Activated CD8-positive, alpha-beta T cell treated with anti-CD3 and anti-CD28 coated beads for 36 hours (primary cell): ENCODE data around the gene CRK. TPM values are rescaled to one million over a fixed set of nuclear protein-coding genes. Genes with fewer than 3 reads are reported as not detected.
A peak's percentile ranks its signal among the peaks of the same experiment; 100 is the strongest.

Experiments
- ATAC-seq: fragments of 200-7000 bp; cut with Tn5 transposase; one replicate; pipeline ENCODE4 v1.10.0; 2021; ENCODE audit warnings: mild to moderate bottlenecking, moderate library complexity
- CTCF ChIA-PET: fragments of 350-600 bp; sonication (Branson Sonifier 250); formaldehyde crosslinking; loops from one replicate; lab custom pipeline; 2021; ENCODE audit warnings: antibody characterized with exemption; lab: Charles Lee
- POLR2A ChIA-PET: fragments of 350-600 bp; sonication (Branson Sonifier 250); formaldehyde crosslinking; loops from one replicate; lab custom pipeline; 2021; ENCODE audit warnings: antibody characterized with exemption; lab: Charles Lee
- DNase-seq: peaks from one replicate; pipeline ENCODE4 v3.0.0-alpha.2; 2020
- H3K27ac Mint-ChIP-seq: one replicate; pipeline ENCODE4 v1.8.0; 2021; ENCODE audit warnings: mild to moderate bottlenecking, mixed read lengths
- H3K27me3 Mint-ChIP-seq: one replicate; pipeline ENCODE4 v1.8.0; 2021; ENCODE audit warnings: mixed read lengths
- H3K36me3 Mint-ChIP-seq: one replicate; pipeline ENCODE4 v1.8.0; 2021; ENCODE audit warnings: low read depth, mixed read lengths
- H3K4me1 Mint-ChIP-seq: one replicate; pipeline ENCODE4 v1.8.0; 2021; ENCODE audit warnings: low read depth, mixed read lengths
- H3K4me3 Mint-ChIP-seq: one replicate; pipeline ENCODE4 v1.8.0; 2021; ENCODE audit warnings: mild to moderate bottlenecking, moderate library complexity, mixed read lengths
- H3K9me3 Mint-ChIP-seq: one replicate; pipeline ENCODE4 v1.8.0; 2021; ENCODE audit warnings: mixed read lengths
- intact Hi-C: fragments of 100-400 bp; cut with micrococcal nuclease; formaldehyde crosslinking; loops from one replicate; pipeline ENCODE4 v1.10.0; 2022
- total RNA-seq, 2 experiments: library from RNA; stranded (reverse); gene quantifications; one replicate each; pipeline ENCODE4 v1.2.3, GENCODE V29; 2021
- TF ChIP-seq, protein P1 (sequence below): fragments of 200-600 bp; IDR thresholded peaks from one replicate; pipeline ENCODE4 v1.8.0; 2022; ENCODE audit warnings: antibody characterized with exemption, mild to moderate bottlenecking

The CRK gene
- total RNA-seq, 2 experiments from 2014 or later, result 12.1 to 12.9 TPM

DNA sequence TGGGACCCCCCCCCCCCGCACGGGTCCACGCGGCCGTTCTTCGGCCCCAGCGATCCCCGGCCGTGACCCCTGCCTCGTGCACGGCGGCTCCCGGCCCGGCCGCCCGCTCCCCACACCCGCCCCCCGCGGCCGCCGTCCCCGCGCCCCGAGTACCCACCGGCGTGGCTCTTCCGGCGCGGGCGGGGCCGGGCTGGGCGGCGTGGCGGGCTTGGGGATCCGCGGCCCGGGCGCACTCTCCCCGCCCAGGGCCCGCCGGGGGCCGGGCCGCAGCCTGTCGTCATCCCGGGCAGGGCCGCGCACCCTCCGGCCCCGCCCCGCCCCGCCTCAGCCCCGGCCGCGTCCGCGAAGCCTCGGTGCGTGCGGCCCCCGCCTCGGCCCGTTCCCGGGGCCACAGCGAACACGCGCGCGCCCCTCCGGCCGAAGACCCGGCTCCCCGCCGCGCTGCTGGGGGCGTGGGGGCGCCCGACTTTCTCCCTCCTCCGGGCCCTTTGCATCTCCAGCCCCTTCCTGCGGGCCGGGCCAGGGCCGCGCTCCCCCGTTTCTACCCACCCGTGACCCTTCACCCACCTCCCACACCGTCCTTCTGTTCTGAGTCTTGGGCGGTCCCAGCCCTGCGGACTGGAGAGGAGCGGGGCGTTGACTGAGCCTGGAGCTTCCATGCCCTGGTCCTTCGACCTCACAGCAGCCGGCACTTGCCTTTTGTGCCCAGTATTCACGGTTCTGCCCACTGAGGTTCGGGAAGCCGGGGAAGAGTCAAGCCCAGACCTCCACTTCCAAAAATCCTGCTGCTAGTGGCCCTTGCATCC lies 35.6 kb upstream of the CRK start:
- ChIA-PET CTCF (interaction anchor here (1.4 to 1.6 kb wide), 4 partner anchors 25 to 158 kb away, joined by 3 to 5 read pairs (median 4); partner anchors contain the start of genes INPP5K and RILP), POLR2A (no interaction called here)
- peak overlapping the region; percentile 81 for H3K4me3 Mint-ChIP-seq
- peaks cover 4% of the 10 kb centered on the region for H3K27me3 Mint-ChIP-seq
- peak overlapping the region; percentile 72 for H3K27ac Mint-ChIP-seq
- TF ChIP-seq, protein P1, sequence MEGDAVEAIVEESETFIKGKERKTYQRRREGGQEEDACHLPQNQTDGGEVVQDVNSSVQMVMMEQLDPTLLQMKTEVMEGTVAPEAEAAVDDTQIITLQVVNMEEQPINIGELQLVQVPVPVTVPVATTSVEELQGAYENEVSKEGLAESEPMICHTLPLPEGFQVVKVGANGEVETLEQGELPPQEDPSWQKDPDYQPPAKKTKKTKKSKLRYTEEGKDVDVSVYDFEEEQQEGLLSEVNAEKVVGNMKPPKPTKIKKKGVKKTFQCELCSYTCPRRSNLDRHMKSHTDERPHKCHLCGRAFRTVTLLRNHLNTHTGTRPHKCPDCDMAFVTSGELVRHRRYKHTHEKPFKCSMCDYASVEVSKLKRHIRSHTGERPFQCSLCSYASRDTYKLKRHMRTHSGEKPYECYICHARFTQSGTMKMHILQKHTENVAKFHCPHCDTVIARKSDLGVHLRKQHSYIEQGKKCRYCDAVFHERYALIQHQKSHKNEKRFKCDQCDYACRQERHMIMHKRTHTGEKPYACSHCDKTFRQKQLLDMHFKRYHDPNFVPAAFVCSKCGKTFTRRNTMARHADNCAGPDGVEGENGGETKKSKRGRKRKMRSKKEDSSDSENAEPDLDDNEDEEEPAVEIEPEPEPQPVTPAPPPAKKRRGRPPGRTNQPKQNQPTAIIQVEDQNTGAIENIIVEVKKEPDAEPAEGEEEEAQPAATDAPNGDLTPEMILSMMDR, result no peak
- peaks cover 18% of the 10 kb centered on the region for H3K4me1 Mint-ChIP-seq
- no peaks in the 10 kb centered on the region for H3K9me3 Mint-ChIP-seq
- intact Hi-C loops, result no loop called here
- H3K36me3 Mint-ChIP-seq, result no peaks in the 10 kb centered on the region
- no peak for DNase-seq
- peak; percentile 55 for ATAC-seq

DNA sequence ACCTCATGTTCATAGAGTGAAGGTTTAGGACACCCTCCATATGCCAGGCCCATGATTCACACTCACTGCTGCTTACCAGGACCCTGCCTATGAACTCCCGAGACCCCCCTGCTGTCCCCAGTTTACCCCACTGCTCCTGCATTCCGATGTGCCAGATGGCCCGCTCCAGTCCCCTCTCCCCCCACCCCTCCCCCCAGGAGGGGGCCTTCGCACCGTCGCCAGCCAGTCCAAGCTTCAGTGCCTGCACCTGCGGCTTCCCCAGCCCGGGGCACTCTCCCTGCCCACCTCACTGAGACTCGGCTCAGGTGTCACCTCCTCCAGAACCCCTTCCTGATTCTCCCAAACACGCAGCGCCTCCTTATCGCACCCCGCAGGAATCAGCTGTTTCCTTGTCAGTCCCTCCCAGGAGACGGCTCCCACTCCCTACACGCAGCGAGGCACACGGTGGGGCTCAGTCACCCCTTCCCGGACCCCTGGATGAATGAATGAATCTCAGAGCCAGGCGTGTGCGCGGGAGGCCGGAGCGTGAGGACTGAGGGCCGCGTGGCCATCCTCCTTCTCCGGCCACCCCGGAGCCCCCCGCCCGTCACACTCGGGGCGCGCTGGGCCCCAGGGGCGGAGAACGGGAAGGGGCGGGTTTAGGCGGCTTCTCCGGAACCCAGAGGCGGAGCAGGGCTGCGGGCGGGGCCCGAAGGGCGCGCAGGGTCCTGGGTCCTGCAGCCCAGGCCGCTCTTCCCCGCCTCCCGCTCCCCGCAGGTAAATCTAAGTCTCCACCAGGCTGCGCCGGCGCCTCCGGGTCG lies 34.8 kb upstream of the CRK start:
- TF ChIP-seq, protein P1, result no peak
- Mint-ChIP-seq H3K4me3 (peak overlapping the region; percentile 81), H3K36me3 (no peaks in the 10 kb centered on the region), H3K27me3 (peaks cover 4% of the 10 kb centered on the region), H3K4me1 (peaks cover 18% of the 10 kb centered on the region), H3K27ac (no peak overlapping the region), H3K9me3 (no peaks in the 10 kb centered on the region)
- ATAC-seq (peak; percentile 63), DNase-seq (peak; percentile 76)
- ChIA-PET CTCF (interaction anchor here (1.4 kb wide), 1 partner anchor 84 kb away, joined by 3 read pairs; no protein-coding TSS in a partner anchor), POLR2A (interaction anchor here (0.6 to 0.8 kb wide), 2 partner anchors 26 to 73 kb away, joined by 3 read pairs; partner anchors contain the start of gene INPP5K)
- intact Hi-C loops, result no loop called here

DNA sequence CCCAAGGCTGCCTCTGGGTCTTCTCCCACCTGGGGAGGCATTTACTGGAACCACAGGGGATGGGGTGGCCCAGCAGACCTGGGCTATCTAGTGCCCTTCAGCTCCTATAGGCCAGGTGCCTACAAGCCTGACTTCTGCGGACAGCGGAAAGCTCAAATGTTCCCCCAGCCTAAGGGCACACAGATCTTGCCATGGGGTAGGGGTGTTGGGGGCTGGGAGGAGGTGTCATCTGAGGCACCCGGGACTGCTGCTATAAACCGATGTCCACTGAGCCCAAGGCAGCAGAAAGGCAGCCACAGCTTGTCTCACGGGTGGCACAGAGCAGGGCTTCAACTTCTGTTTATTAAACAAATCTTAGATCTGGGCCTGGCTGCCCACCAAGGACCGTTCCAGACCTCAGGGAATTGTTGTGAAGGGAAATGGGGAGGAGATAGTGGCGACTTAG lies 32.8 kb upstream of the CRK start:
- no peaks in the 10 kb centered on the region for H3K36me3 Mint-ChIP-seq
- ChIA-PET CTCF (interaction anchor here (1.0 to 1.3 kb wide), 4 partner anchors 27 to 124 kb away, joined by 3 to 4 read pairs (median 4); partner anchors contain the start of genes INPP5K and PITPNA), POLR2A (interaction anchor here (0.9 to 2.0 kb wide), 5 partner anchors 28 to 847 kb away, joined by 3 to 7 read pairs (median 4); partner anchors contain the start of genes INPP5K, TSR1 and YWHAE)
- H3K9me3 Mint-ChIP-seq, result no peaks in the 10 kb centered on the region
- H3K4me3 Mint-ChIP-seq, result peak overlapping the region; percentile 48
- H3K4me1 Mint-ChIP-seq, result peaks cover 23% of the 10 kb centered on the region
- DNase-seq (no peak), ATAC-seq (no peak)
- no peak overlapping the region for H3K27ac Mint-ChIP-seq
- intact Hi-C loops, result no loop called here
- H3K27me3 Mint-ChIP-seq, result peaks cover 4% of the 10 kb centered on the region
- TF ChIP-seq, protein P1, result no peak

DNA sequence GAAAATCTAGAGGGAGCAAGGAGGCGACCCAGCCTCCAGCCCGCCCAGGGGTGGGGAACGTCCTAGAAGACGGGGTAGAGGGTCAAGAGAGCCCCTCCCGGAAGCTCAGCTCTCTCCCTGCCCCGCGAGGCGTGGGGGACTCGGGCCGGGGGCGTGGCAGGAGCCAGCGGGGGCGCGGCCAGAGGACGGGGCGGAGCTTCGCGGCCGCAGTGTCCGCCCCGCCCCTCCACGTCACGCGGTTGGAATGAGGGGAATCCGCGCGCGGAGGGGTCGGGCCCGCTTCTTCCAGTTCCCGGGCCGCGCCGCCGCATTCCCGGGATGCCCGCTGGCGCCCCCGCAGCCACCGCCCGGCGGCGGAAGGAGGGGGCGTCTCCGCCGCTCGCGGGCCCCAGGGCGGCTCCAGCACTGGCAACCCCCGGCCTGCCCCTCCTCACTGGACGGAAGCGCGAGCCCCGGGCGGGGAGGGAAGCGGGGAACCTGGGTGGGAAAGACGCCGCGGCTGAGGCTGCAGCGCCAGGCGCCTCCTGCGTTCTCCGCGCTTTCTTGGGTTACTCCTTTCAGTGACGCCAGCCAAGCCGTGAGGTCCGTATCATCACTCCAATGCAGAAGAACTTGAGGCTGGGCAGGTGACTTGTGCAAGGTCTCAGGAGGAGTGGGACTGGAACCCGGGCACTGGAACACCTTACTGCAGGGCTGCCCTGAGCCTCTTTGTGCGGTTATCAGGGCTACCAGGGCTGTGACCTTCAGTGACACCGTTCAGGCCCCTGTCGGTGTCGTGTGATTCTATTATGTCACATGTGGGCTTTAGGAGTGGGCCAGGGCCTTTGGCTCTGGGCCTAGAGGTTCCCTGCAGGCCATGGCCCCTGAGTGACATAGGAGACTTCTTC lies 32.1 kb upstream of the CRK start:
- Mint-ChIP-seq H3K27me3 (peaks cover 4% of the 10 kb centered on the region), H3K4me3 (peak overlapping the region; percentile 71), H3K36me3 (no peaks in the 10 kb centered on the region), H3K4me1 (peaks cover 23% of the 10 kb centered on the region), H3K9me3 (no peaks in the 10 kb centered on the region), H3K27ac (peak overlapping the region; percentile 64)
- ATAC-seq, result peak; percentile 18
- TF ChIP-seq, protein P1, result no peak
- POLR2A ChIA-PET, result interaction anchor here (0.9 to 2.0 kb wide), 5 partner anchors 28 to 848 kb away, joined by 3 to 7 read pairs (median 4); partner anchors contain the start of genes INPP5K, TSR1 and YWHAE
- intact Hi-C loops, result no loop called here
- CTCF ChIA-PET, result interaction anchor here (0.9 to 1.3 kb wide), 7 partner anchors 8 to 123 kb away, joined by 3 to 4 read pairs (median 3); partner anchors contain the start of genes INPP5K and PITPNA
- DNase-seq, result peak; percentile 61
